GM19395 (cell line): ENCODE measurements around the gene FHL3.

Experiments
- ATAC-seq: cut with Tn5 transposase; IDR thresholded peaks from one replicate; pipeline ENCODE4 v1.9.1; 2021; ENCODE audit warnings: mild to moderate bottlenecking, moderate library complexity; ENCODE audit not compliant: unreplicated experiment

FHL3 gene

GRCh38 chr1:37947364-37947763 is 58.0 kb downstream of the FHL3 start:
- peak; percentile 6 for ATAC-seq
